ENCODE data around the gene MIB2. TPM values are rescaled to one million over a fixed set of nuclear protein-coding genes. Genes with fewer than 3 reads are reported as not detected.
"Not testable (repeated sequence)": the region's sequence is repeated elsewhere in the genome, so short reads cannot be mapped to it uniquely, and the experiment has no call there.

Gene MIB2
- total RNA-seq, 4 donors from 2014 or later, result 33.6 to 99.9 (median 74.6) TPM

- H3K4me1 ChIP-seq; H3K4me3 ChIP-seq; H3K27ac ChIP-seq (replicated peaks in 1 of 4); H3K27me3 ChIP-seq; DNase-seq (ENCODE audit: extremely low spot score); H3K9me3 ChIP-seq; intact Hi-C loops (cut with DNase I): not testable (repeated sequence)
- WGBS, result 79% methylated on average over 3 of the region's 13 CpGs
- H3K36me3 ChIP-seq, result peaks cover 19 to 49% (median 38%) of the 10 kb centered on the region in 4 donors
Measured at GRCh38 chr1:1638528-1638927, 23.2 kb downstream of the MIB2 start.

DNA sequence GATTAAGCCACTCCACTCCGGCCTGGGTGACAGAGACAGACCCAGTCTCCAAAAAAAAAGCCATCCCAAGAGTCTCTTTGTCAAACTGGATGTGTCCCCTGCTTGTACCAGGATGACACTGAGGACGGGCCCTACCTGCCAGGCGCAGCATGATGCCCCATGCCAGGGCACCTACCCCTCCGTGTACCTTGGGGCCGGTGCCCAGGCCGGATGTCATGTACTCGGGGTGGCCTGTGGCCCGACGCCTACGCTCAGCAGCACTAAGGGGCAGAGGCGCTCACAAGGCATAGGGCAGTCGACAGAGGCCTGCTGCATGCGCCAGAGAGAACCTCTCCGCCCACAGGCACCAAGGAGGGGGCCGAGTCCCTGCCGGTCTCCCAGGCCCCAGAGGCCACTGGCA lies 24.1 kb downstream of the MIB2 start:
- H3K27ac ChIP-seq (replicated peaks in 1 of 4); H3K27me3 ChIP-seq; H3K4me3 ChIP-seq; intact Hi-C loops (cut with DNase I); H3K4me1 ChIP-seq; H3K9me3 ChIP-seq; DNase-seq (ENCODE audit: extremely low spot score): not testable (repeated sequence)
- peaks cover 19 to 49% (median 38%) of the 10 kb centered on the region in 4 donors for H3K36me3 ChIP-seq
- WGBS, result 88% methylated on average over 3 of the region's 16 CpGs

DNA sequence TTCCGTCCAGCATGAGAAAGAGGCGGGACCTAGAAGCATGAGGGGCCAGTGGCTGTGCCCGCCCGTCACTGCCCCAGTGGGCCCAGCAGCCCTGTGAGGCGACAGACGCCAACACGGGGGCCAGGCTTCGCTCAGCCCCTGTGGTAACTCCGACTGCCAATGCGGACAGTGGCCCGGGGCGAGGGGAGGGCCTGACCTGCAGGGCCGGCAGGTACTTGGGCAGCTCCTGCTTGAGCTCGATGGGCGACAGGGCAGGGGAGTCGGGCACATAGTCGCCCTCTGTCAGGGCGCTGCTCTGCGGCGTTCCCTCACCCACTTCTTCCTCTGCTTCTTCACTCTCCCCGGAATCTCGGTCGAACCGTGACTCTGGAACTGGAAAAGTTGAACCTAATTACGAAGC lies 24.8 kb downstream of the MIB2 start:
- WGBS, result 89% methylated on average over 8 of the region's 25 CpGs
- H3K9me3 ChIP-seq; intact Hi-C loops (cut with DNase I); H3K4me1 ChIP-seq; DNase-seq (ENCODE audit: extremely low spot score); H3K27me3 ChIP-seq; H3K4me3 ChIP-seq; H3K27ac ChIP-seq (replicated peaks in 1 of 4): not testable (repeated sequence)
- peaks cover 19 to 49% (median 38%) of the 10 kb centered on the region in 4 donors for H3K36me3 ChIP-seq

- H3K27ac ChIP-seq (replicated peaks in 1 of 4); DNase-seq (ENCODE audit: extremely low spot score); H3K4me1 ChIP-seq; intact Hi-C loops (cut with DNase I); H3K9me3 ChIP-seq; H3K4me3 ChIP-seq; H3K27me3 ChIP-seq: not testable (repeated sequence)
- peaks cover 19 to 52% (median 40%) of the 10 kb centered on the region in 4 donors for H3K36me3 ChIP-seq
- WGBS, result 94% methylated on average over 16 of the region's 38 CpGs
Measured at GRCh38 chr1:1640711-1641461, 25.6 kb downstream of the MIB2 start.

GRCh38 chr1:1646326-1646725 lies 31.0 kb downstream of the MIB2 start:
- H3K4me1 ChIP-seq, result not testable (repeated sequence)
- 81% methylated on average over 5 of the region's 5 CpGs for WGBS
- H3K36me3 ChIP-seq, result peaks cover 26 to 54% (median 50%) of the 10 kb centered on the region in 4 donors

DNA sequence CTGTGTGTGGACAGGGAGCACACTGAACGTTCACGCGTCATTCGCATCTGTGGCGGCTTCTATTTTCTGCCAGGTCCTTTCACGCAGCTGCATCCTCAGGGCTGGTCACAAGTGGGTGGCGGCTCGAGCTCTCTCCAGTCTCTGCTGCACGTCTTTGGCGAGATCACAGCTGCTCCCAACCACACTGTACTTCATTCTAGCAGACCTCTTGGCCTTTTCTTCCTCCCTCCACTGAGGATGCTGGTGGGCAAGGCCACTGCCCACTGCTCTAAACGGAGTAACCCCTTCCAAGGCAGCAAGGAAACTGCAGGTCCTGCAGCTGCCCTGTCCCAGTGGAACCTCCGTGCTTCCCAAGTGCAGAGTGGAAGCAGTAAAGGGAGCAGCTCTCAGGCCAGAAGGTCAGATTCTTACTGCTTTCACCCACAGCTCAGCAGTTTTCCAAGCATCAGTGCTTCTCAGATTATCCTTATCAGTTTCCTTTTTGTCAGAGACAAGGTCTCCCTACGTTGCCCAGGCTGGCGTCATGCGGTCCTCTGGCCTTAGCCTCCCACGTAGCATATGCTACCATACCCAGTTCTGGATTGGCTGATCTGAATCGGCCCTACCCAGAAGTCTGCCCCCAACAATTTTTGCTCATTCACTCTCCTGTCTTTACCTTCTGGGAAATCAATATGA lies 32.4 kb downstream of the MIB2 start:
- intact Hi-C loops (cut with DNase I), result not testable (repeated sequence)
- WGBS, result 94% methylated on average over 17 of the region's 17 CpGs

More at GRCh38 chr1:1646326-1646725, 31.0 kb downstream of the MIB2 start:
- H3K27me3 ChIP-seq; H3K27ac ChIP-seq (replicated peaks in 1 of 4); intact Hi-C loops (cut with DNase I); DNase-seq (ENCODE audit: extremely low spot score); H3K4me3 ChIP-seq; H3K9me3 ChIP-seq: not testable (repeated sequence)

DNA sequence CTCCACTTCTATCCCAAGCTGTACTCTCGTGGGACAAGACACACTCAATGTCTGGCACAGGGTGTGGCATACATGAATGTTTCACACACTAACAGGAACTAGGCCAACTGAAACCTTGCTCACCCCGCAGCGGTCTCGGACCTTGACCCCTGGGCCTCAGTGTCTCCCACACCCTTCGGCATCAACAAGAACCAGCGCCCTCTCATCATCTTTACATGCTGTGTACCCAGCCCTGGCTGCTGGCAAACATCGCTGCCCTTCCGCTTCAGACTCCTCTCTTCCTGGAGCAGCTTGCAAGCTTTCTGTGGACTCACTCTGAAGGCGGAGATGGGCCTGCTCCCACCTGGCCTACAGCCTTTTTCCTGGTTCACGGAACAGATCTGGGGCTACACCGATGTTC lies 33.0 kb downstream of the MIB2 start:
- H3K27ac ChIP-seq (replicated peaks in 1 of 4); H3K9me3 ChIP-seq; intact Hi-C loops (cut with DNase I); H3K4me3 ChIP-seq; DNase-seq (ENCODE audit: extremely low spot score); H3K4me1 ChIP-seq; H3K27me3 ChIP-seq: not testable (repeated sequence)
- peaks cover 39 to 72% (median 70%) of the 10 kb centered on the region in 4 donors for H3K36me3 ChIP-seq
- WGBS, result 94% methylated on average over 11 of the region's 11 CpGs

More for the DNA sequence above, 32.4 kb downstream of the MIB2 start:
- H3K27me3 ChIP-seq; H3K4me1 ChIP-seq; H3K9me3 ChIP-seq; DNase-seq (ENCODE audit: extremely low spot score); H3K4me3 ChIP-seq; H3K27ac ChIP-seq (replicated peaks in 1 of 4): not testable (repeated sequence)
- peaks cover 39 to 66% (median 64%) of the 10 kb centered on the region in 4 donors for H3K36me3 ChIP-seq

DNA sequence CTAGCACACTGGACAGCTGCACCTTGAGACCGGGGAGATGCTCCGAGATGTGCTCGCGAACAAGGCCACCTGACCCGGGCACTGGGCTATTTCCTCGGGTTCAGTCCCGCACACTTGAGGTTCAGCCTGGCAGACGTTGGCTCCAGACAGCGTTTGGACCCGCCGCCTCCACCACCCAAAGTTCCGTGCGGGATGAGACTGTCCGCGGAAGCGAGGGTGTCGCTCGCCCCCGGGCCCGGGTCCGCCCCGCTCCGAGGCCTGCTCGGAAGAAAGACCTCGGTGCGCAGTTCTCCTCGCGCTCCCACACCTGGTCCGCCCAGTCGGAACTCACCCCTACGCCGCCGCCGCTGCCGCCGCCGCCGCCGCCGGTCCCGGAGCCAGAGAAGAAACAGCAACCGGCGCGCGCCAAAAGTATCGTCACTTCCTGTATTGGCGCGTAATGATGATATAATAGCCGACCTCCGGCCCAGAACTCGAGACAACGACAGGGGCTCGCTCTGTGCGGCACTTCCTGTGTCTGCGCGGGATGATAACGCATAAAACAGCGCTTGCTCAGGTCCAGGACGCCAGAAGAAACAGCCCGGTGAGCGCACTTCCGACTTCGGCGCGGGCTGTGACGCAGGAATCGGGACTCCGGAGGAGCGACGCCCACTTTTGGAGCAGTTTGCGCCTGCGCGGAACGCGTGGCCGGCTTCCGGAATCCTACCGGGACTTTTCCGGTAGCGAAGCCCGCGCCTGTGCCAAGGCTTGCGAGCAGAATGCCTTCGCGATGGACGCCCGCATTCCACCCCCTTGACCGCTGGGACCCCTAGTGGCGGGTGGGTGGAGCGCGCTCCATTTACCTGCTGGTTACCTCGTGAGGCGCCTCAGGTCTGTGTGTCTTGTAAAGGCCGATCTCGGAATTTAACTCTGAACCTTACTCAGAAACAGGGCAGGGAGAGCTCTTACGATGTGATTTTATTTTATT lies 43.6 kb downstream of the MIB2 start, which contains the start of gene CDK11B:
Gene CDK11B, minus strand, starts transcription at position 422 of the 967 bp plus-strand sequence. CDS start 1,519 bp downstream, outside the sequence.
- Histone ChIP-seq H3K4me1 (peaks cover 6 to 28% (median 14%) of the 10 kb centered on the region in 4 donors), H3K36me3 (peaks cover 15 to 39% (median 35%) of the 10 kb centered on the region in 4 donors), H3K27ac (replicated peaks in 1 of 4) (peak within 1 kb of the TSS; percentile 84 to 94 (median 92)), H3K4me3 (peak within 1 kb of the TSS; percentile 60 to 75 (median 60))
- under 1% methylated on average over 47 of the region's 96 CpGs for WGBS
- H3K27me3 ChIP-seq; intact Hi-C loops (cut with DNase I); H3K9me3 ChIP-seq: not testable (repeated sequence)
- DNase-seq (ENCODE audit: extremely low spot score), result peak; percentile 98
- peak in 2 of 3 experiments; percentile 11 to 22 for TF ChIP-seq CTCF (IDR thresholded peaks at IDR 0.05)
- TF ChIP-seq POLR2AphosphoS5 (IDR thresholded peaks at IDR 0.05), result peak; percentile 84 to 95
- TF ChIP-seq POLR2A (IDR thresholded peaks at IDR 0.05; ENCODE audit: low read depth), result peak; percentile 13

DNA sequence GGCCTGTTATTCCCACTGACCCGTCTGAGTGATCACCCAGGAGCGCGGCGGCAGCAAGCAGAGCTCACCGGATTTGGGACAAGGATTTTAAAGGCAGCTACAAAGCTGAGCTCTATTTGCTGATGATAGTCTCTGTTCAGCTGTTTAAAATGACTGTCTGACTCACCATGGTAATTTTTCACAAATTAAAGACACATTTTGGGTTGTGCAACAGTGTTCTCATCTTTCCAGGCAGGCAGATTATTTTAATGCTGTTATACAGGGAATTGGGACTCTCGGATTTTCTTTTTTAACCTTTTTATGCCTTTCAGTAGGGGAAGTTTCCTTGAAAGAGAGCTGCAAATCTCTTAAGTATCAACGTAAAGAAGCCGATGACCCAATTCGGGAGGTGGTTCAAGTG lies 47.1 kb downstream of the MIB2 start:
- H3K27me3 ChIP-seq; H3K4me3 ChIP-seq; intact Hi-C loops (cut with DNase I); H3K9me3 ChIP-seq; DNase-seq (ENCODE audit: extremely low spot score): not testable (repeated sequence)
- Histone ChIP-seq H3K4me1 (peaks cover 3 to 10% (median 7%) of the 10 kb centered on the region in 4 donors), H3K27ac (replicated peaks in 1 of 4) (peak overlapping the region in 3 of 4 donors; percentile 20 to 68 (median 34)), H3K36me3 (peaks cover 20 to 35% (median 26%) of the 10 kb centered on the region in 4 donors)
- WGBS, result 80% methylated on average over 9 of the region's 9 CpGs

DNA sequence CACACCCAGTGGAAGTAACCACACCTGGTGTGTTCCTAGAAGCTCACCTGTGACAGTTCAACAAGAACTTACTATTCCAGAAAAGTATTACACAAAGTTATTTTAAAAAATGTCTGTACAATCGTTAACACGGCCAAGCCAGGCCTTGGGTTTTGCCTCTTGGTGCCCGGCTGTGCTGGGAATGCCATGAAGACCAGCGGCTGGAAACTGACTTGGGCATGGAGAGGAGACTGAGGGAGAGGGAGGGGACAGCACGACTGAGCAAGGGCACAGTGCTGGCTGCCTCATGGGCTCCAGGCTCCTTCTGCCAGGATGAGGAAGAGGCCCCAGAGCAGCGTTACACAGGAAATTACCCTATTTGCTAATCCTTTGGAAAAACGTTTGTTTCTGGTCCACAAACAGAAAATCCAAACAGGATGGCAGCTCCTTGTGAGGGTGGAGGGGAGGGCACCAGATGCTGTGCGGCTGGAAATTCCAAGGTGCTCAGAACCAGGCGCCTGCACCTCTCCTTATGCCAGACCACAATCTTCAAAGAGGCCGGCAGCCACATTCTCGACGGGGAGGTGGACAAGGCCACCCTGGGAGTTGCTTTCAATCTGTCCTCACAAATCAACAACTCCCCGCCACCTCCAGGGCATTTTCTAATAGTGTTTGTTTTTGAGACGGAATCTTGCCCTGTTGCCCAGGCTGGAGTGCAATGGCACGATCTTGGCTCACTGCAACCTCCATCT lies 47.7 kb downstream of the MIB2 start:
- H3K4me3 ChIP-seq; H3K9me3 ChIP-seq; H3K4me1 ChIP-seq; intact Hi-C loops (cut with DNase I); H3K27me3 ChIP-seq; DNase-seq (ENCODE audit: extremely low spot score): not testable (repeated sequence)
- H3K27ac ChIP-seq (replicated peaks in 1 of 4), result peak overlapping the region in 3 of 4 donors; percentile 20 to 68 (median 34)
- WGBS, result 74% methylated on average over 15 of the region's 15 CpGs
- H3K36me3 ChIP-seq, result peaks cover 21 to 41% (median 29%) of the 10 kb centered on the region in 4 donors
